ENCODE data around the gene CXCL12. TPM values are rescaled to one million over a fixed set of nuclear protein-coding genes. Genes with fewer than 3 reads are reported as not detected.

CXCL12 gene
- total RNA-seq, 1 donor from 2014 or later: 23.7 TPM

DNA sequence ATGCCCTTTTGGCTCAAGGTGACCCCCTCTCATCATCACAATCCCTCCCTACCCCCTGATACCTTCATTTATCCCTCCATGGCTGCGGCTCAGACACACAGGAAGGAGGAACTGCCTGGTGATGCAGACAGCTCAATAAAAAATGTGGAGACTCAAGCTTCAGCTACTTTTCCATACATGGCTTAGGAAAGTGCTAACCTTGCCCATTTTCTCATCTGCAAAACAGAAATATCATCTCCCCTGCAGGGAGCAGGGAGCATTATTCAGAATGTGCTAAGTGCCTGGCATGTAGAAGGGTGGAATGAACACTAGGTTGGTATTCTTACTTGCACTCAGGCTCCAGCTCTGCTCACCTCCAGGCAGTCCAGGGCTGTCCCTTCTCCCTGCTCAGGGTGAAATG, 23.8 kb downstream of the CXCL12 start:
- Histone ChIP-seq H2AFZ (ENCODE audit: low read depth, low read length) (no peak overlapping the region), H3K4me1 (ENCODE audit: insufficient read depth, low read length) (no peaks in the 10 kb centered on the region), H3K4me3 (ENCODE audit: insufficient read depth, low read depth, low read length) (no peak overlapping the region), H3K9me3 (ENCODE audit: insufficient read depth, low read depth, low read length) (no peaks in the 10 kb centered on the region), H3K27me3 (ENCODE audit: insufficient read depth, low read length) (peaks cover 3% of the 10 kb centered on the region), H3K79me2 (ENCODE audit: insufficient read depth, low read length) (no peaks in the 10 kb centered on the region), H3K9ac (ENCODE audit: low read length) (no peak overlapping the region), H4K20me1 (ENCODE audit: insufficient read depth, low read length) (no peaks in the 10 kb centered on the region), H3K27ac (ENCODE audit: low read depth, low read length) (no peak overlapping the region), H3K4me2 (ENCODE audit: low read length) (no peak overlapping the region), H3K36me3 (ENCODE audit: insufficient read depth, low read length) (no peaks in the 10 kb centered on the region)
- Mint-ChIP-seq H3K27me3 (ENCODE audit: low read depth, unreplicated experiment) (peaks cover 48% of the 10 kb centered on the region), H3K9me3 (ENCODE audit: unreplicated experiment) (peaks cover 3% of the 10 kb centered on the region), H3K4me1 (ENCODE audit: low read depth, unreplicated experiment) (no peaks in the 10 kb centered on the region), H3K36me3 (ENCODE audit: low read depth, unreplicated experiment) (no peaks in the 10 kb centered on the region), H3K4me3 (ENCODE audit: unreplicated experiment) (no peak overlapping the region), H3K27ac (ENCODE audit: unreplicated experiment) (no peak overlapping the region)
- TF ChIP-seq, protein P1, sequence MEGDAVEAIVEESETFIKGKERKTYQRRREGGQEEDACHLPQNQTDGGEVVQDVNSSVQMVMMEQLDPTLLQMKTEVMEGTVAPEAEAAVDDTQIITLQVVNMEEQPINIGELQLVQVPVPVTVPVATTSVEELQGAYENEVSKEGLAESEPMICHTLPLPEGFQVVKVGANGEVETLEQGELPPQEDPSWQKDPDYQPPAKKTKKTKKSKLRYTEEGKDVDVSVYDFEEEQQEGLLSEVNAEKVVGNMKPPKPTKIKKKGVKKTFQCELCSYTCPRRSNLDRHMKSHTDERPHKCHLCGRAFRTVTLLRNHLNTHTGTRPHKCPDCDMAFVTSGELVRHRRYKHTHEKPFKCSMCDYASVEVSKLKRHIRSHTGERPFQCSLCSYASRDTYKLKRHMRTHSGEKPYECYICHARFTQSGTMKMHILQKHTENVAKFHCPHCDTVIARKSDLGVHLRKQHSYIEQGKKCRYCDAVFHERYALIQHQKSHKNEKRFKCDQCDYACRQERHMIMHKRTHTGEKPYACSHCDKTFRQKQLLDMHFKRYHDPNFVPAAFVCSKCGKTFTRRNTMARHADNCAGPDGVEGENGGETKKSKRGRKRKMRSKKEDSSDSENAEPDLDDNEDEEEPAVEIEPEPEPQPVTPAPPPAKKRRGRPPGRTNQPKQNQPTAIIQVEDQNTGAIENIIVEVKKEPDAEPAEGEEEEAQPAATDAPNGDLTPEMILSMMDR (IDR thresholded peaks at IDR 0.05; ENCODE audit: insufficient read depth, low read depth, low read length): no peak
- no peak for TF ChIP-seq EZH2 (IDR thresholded peaks at IDR 0.05; ENCODE audit: insufficient read depth, low read length)
- FAIRE-seq (no peak), DNase-seq (ENCODE audit: low read depth) (no peak)

DNA sequence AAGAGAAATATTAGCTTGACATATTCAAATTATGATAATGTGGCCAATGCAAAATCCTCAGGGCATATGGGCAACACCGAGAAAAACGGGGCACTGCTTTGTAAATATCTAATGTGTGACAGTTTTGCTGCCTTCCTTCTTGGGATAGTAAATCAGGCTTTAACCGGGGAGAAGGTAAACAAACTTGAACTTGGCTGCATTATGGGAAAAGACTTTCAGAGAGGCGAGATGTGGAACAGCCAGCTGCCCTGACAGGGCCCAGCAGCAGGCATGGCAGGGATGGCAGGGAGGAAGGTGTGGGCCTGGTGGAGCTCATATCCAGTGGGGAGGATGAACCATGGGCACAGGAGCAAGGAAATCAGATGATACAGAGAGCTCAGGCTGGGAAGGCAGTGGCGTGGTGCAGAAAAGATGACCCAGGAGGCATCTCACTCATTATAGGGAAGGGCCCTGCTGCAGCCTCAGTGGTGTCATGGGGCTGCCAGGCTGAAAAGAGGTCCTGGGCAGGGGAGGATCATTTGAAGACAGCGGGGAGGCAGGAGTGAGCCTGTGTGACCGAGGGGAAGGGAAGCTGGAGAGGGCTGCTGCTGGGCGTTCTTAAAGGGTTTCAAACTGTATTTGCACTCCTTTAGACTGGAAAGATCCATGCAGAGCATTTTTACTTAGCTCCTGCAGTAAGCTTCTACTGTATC, 26.7 kb downstream of the CXCL12 start:
- H3K9me3 Mint-ChIP-seq (ENCODE audit: unreplicated experiment): peaks cover 3% of the 10 kb centered on the region
- peaks cover 67% of the 10 kb centered on the region for H3K27me3 Mint-ChIP-seq (ENCODE audit: low read depth, unreplicated experiment)
- TF ChIP-seq, protein P1 (IDR thresholded peaks at IDR 0.05; ENCODE audit: insufficient read depth, low read depth, low read length): no peak
- no peaks in the 10 kb centered on the region for H3K36me3 Mint-ChIP-seq (ENCODE audit: low read depth, unreplicated experiment)
- no peaks in the 10 kb centered on the region for H3K4me1 Mint-ChIP-seq (ENCODE audit: low read depth, unreplicated experiment)
- Histone ChIP-seq H3K4me1 (ENCODE audit: insufficient read depth, low read length) (no peaks in the 10 kb centered on the region), H3K9me3 (ENCODE audit: insufficient read depth, low read depth, low read length) (no peaks in the 10 kb centered on the region), H4K20me1 (ENCODE audit: insufficient read depth, low read length) (no peaks in the 10 kb centered on the region), H3K27ac (ENCODE audit: low read depth, low read length) (no peak overlapping the region), H3K9ac (ENCODE audit: low read length) (no peak overlapping the region), H3K4me2 (ENCODE audit: low read length) (no peak overlapping the region), H3K36me3 (ENCODE audit: insufficient read depth, low read length) (no peaks in the 10 kb centered on the region), H2AFZ (ENCODE audit: low read depth, low read length) (no peak overlapping the region), H3K4me3 (ENCODE audit: insufficient read depth, low read depth, low read length) (no peak overlapping the region), H3K79me2 (ENCODE audit: insufficient read depth, low read length) (no peaks in the 10 kb centered on the region), H3K27me3 (ENCODE audit: insufficient read depth, low read length) (peaks cover 3% of the 10 kb centered on the region)
- DNase-seq (ENCODE audit: low read depth) (no peak), FAIRE-seq (no peak)
- H3K4me3 Mint-ChIP-seq (ENCODE audit: unreplicated experiment): no peak overlapping the region
- no peak overlapping the region for H3K27ac Mint-ChIP-seq (ENCODE audit: unreplicated experiment)

DNA sequence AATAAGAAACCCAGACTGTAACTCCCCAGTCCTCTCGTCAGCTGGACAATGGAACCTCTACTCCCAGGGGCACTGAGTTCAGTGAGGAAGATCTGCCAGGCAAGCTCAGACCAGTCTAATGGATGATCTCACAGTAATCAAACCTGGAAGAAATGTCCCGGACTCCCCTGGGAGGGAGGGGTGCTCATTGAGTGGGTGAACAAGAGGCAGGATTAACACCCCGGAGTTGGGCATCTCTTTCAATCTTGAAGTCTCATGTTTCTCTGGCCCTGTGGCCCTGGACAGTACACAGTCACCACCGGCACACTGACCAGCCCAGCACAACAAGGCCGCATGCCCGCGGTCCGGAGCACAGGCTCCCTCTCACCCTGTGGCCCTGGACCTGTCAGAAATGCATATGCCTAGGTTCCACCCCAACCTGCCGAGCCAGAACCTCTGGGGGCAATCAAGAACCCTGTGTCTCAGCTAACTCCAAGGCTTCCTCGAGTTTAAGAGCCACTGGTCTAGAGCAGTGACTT, 27.8 kb downstream of the CXCL12 start:
- no peak overlapping the region for H3K4me3 ChIP-seq (ENCODE audit: insufficient read depth, low read depth, low read length)
- FAIRE-seq (no peak), DNase-seq (ENCODE audit: low read depth) (no peak)
- TF ChIP-seq, protein P1 (IDR thresholded peaks at IDR 0.05; ENCODE audit: insufficient read depth, low read depth, low read length): no peak
- no peak for TF ChIP-seq EZH2 (IDR thresholded peaks at IDR 0.05; ENCODE audit: insufficient read depth, low read length)
- peaks cover 6% of the 10 kb centered on the region for H3K4me1 ChIP-seq (ENCODE audit: insufficient read depth, low read length)
- H3K79me2 ChIP-seq (ENCODE audit: insufficient read depth, low read length): no peaks in the 10 kb centered on the region
- H4K20me1 ChIP-seq (ENCODE audit: insufficient read depth, low read length): no peaks in the 10 kb centered on the region
- no peak overlapping the region for H3K9ac ChIP-seq (ENCODE audit: low read length)
- no peak overlapping the region for H3K27ac ChIP-seq (ENCODE audit: low read depth, low read length)
- H3K4me3 Mint-ChIP-seq (ENCODE audit: unreplicated experiment): no peak overlapping the region
- H3K27me3 ChIP-seq (ENCODE audit: insufficient read depth, low read length): peaks cover 3% of the 10 kb centered on the region
- H3K4me1 Mint-ChIP-seq (ENCODE audit: low read depth, unreplicated experiment): peaks cover 1% of the 10 kb centered on the region
- H3K36me3 Mint-ChIP-seq (ENCODE audit: low read depth, unreplicated experiment): no peaks in the 10 kb centered on the region
- H3K9me3 Mint-ChIP-seq (ENCODE audit: unreplicated experiment): peaks cover 3% of the 10 kb centered on the region
- no peak overlapping the region for H3K4me2 ChIP-seq (ENCODE audit: low read length)
- H3K9me3 ChIP-seq (ENCODE audit: insufficient read depth, low read depth, low read length): no peaks in the 10 kb centered on the region
- H2AFZ ChIP-seq (ENCODE audit: low read depth, low read length): no peak overlapping the region
- H3K27me3 Mint-ChIP-seq (ENCODE audit: low read depth, unreplicated experiment): peaks cover 70% of the 10 kb centered on the region
- H3K36me3 ChIP-seq (ENCODE audit: insufficient read depth, low read length): no peaks in the 10 kb centered on the region
- no peak overlapping the region for H3K27ac Mint-ChIP-seq (ENCODE audit: unreplicated experiment)
